GM12878 (cell line): ENCODE results near the gene ZFP3.
"Not testable (repeated sequence)": the region's sequence is repeated elsewhere in the genome, so short reads cannot be mapped to it uniquely, and the experiment has no call there.

ENCODE experiments used
- CBFB ChIP-seq: IDR thresholded peaks from 2 replicates; pipeline ENCODE4 v1.6.1; 2016; ENCODE audit warnings: antibody characterized with exemption, low read depth
- EZH2 ChIP-seq: IDR thresholded peaks from 2 replicates; pipeline ENCODE4 v1.6.1; 2012; ENCODE audit warnings: low read depth, mild to moderate bottlenecking, control low read depth, inconsistent platforms, low read length, borderline replicate concordance; ENCODE audit not compliant: control insufficient read depth
- FOXK2 ChIP-seq: fragments of 450-650 bp; IDR thresholded peaks from 2 replicates; pipeline ENCODE4 v1.6.1; 2017; ENCODE audit warnings: mild to moderate bottlenecking, moderate library complexity
- POLR2A ChIP-seq: IDR thresholded peaks from 2 replicates; pipeline ENCODE4 v1.6.1; 2011; ENCODE audit warnings: low read depth, mild to moderate bottlenecking, low read length
- POLR2AphosphoS5 ChIP-seq: IDR thresholded peaks from 2 replicates; pipeline ENCODE4 v1.6.1; 2011; ENCODE audit warnings: mild to moderate bottlenecking, low read length, inconsistent platforms
- SMAD1 ChIP-seq: fragments of 450-650 bp; IDR thresholded peaks from 2 replicates; pipeline ENCODE4 v1.6.1; 2018; ENCODE audit warnings: mild to moderate bottlenecking, low read depth; ENCODE audit not compliant: partially characterized antibody
- TF ChIP-seq, protein P1 (sequence below), 3 experiments: IDR thresholded peaks in 2 of 3; conservative IDR thresholded peaks in 1 of 3; 2 replicates each; pipeline ENCODE4 v1.5.1; 2011; ENCODE audit warnings: low read depth in 3 of 3, low read length in 3 of 3, mild to moderate bottlenecking in 3 of 3, control low read depth in 2 of 3, moderate library complexity in 2 of 3, inconsistent platforms in 1 of 3, mixed read lengths in 1 of 3; ENCODE audit not compliant: control insufficient read depth in 2 of 3, insufficient read depth in 1 of 3; ENCODE audit errors: extremely low read depth in 1 of 3

DNA sequence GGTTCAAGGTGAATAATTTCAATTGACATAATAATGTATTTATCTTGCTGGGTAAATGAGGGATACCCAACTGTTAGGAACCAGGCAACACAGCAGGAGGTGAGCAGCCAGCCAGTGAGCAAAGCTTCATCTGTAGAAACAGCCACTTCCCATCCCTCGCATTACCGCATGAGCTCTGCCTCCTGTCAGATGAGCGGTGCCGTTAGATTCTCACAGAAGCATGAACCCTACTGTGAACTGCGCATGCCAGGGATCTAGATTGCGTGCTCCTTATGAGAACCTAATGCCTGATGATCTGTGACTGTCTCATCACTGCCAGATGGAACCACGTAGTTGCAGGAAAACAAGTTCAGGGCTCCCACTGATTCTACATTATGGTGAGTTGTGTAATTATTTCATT lies 46.6 kb downstream of the ZFP3 start:
- not testable (repeated sequence) for TF ChIP-seq CBFB, POLR2AphosphoS5, POLR2A, SMAD1, FOXK2, EZH2
- TF ChIP-seq, protein P1, sequence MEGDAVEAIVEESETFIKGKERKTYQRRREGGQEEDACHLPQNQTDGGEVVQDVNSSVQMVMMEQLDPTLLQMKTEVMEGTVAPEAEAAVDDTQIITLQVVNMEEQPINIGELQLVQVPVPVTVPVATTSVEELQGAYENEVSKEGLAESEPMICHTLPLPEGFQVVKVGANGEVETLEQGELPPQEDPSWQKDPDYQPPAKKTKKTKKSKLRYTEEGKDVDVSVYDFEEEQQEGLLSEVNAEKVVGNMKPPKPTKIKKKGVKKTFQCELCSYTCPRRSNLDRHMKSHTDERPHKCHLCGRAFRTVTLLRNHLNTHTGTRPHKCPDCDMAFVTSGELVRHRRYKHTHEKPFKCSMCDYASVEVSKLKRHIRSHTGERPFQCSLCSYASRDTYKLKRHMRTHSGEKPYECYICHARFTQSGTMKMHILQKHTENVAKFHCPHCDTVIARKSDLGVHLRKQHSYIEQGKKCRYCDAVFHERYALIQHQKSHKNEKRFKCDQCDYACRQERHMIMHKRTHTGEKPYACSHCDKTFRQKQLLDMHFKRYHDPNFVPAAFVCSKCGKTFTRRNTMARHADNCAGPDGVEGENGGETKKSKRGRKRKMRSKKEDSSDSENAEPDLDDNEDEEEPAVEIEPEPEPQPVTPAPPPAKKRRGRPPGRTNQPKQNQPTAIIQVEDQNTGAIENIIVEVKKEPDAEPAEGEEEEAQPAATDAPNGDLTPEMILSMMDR (IDR thresholded peaks at IDR 0.05 in 2 of 3, conservative IDR thresholded peaks at IDR 0.05 in 1 of 3; ENCODE audit: control insufficient read depth in 2 of 3, extremely low read depth in 1 of 3, insufficient read depth in 1 of 3, low read depth in 3 of 3, low read length in 3 of 3), result not testable (repeated sequence)
